ENCODE results near the gene ETV4. TPM values are rescaled to one million over a fixed set of nuclear protein-coding genes. Genes with fewer than 3 reads are reported as not detected.
A peak's percentile ranks its signal among the peaks of the same experiment; 100 is the strongest.

Gene ETV4
- total and polyA plus RNA-seq, 2 of the 13 experiments (the other 11 are each of a cell fraction or from before 2014, with no cell fraction given) = 128 to 330 TPM

GRCh38 chr17:43483674-43484551, 62.2 kb downstream of the ETV4 start, which contains the start of gene DHX8 (continued):
- TF ChIP-seq HOMEZ (CRISPR knock-in tag; IDR thresholded peaks at IDR 0.05; ENCODE audit: low read depth) = peak; percentile 90
- no peak; the same call in 1 of the 2 replicates for TF ChIP-seq ZFP36L2 (CRISPR knock-in tag; IDR thresholded peaks at IDR 0.05)
- TF ChIP-seq REST (IDR thresholded peaks at IDR 0.05; ENCODE audit: borderline replicate concordance in 1 of 2, low read depth in 1 of 2, low read length in 2 of 2) = peak in 1 of 2 experiments; percentile 65; a peak in 1 of 4 replicates
- TF ChIP-seq ZNF780A (CRISPR knock-in tag; IDR thresholded peaks at IDR 0.05) = no peak
- peak; percentile 94 for TF ChIP-seq ZNF761 (CRISPR knock-in tag; conservative IDR thresholded peaks at IDR 0.05)
- TF ChIP-seq KLF11 (CRISPR knock-in tag; IDR thresholded peaks at IDR 0.05) = peak; percentile 87; the same call in 1 of the 2 replicates
- peak; percentile 98; the same call in 1 of the 2 replicates for TF ChIP-seq ZNF136 (CRISPR knock-in tag; IDR thresholded peaks at IDR 0.05; ENCODE audit: low read depth)
- TF ChIP-seq GLI4 (CRISPR knock-in tag; IDR thresholded peaks at IDR 0.05; ENCODE audit: borderline replicate concordance) = no peak
- TF ChIP-seq HDAC1 (CRISPR knock-in tag; IDR thresholded peaks at IDR 0.05) = peak; percentile 92
- no peak; the same call in 1 of the 2 replicates for TF ChIP-seq ZNF775 (CRISPR knock-in tag; IDR thresholded peaks at IDR 0.05; ENCODE audit: borderline replicate concordance)
- TF ChIP-seq SUZ12 (IDR thresholded peaks at IDR 0.05; ENCODE audit: low read depth, low read length) = no peak; the same call in 1 of the 2 replicates
- TF ChIP-seq ZNF292 (CRISPR knock-in tag; IDR thresholded peaks at IDR 0.05; ENCODE audit: borderline replicate concordance, low read depth) = peak; percentile 67; the same call in 1 of the 2 replicates
- peak; percentile 67; the same call in 1 of the 2 replicates for TF ChIP-seq ZNF460 (CRISPR knock-in tag; IDR thresholded peaks at IDR 0.05; ENCODE audit: borderline replicate concordance)
- TF ChIP-seq MIER3 (CRISPR knock-in tag; IDR thresholded peaks at IDR 0.05; ENCODE audit: borderline replicate concordance) = peak; percentile 100
- TF ChIP-seq ZBTB8A (CRISPR knock-in tag; IDR thresholded peaks at IDR 0.05; ENCODE audit: borderline replicate concordance, low read depth) = 0 out of 2 replicates have a peak, but pooled peaks have one; percentile 34
- no peak for TF ChIP-seq ATM (IDR thresholded peaks at IDR 0.05; ENCODE audit: borderline replicate concordance)
- TF ChIP-seq ZNF558 (CRISPR knock-in tag; IDR thresholded peaks at IDR 0.05; ENCODE audit: borderline replicate concordance) = no peak; the same call in 1 of the 2 replicates
- no peak for TF ChIP-seq RFX1 (IDR thresholded peaks at IDR 0.05)
- TF ChIP-seq STAG1 (CRISPR knock-in tag; IDR thresholded peaks at IDR 0.05) = peak; percentile 100
- TF ChIP-seq MXD4 (CRISPR knock-in tag; IDR thresholded peaks at IDR 0.05) = peak; percentile 90; the same call in 1 of the 2 replicates
- TF ChIP-seq ZMYM2 (CRISPR knock-in tag; IDR thresholded peaks at IDR 0.05) = peak; percentile 40; the same call in 1 of the 2 replicates
- TF ChIP-seq ZNF446 (CRISPR knock-in tag; IDR thresholded peaks at IDR 0.05) = peak; percentile 74; the same call in 1 of the 2 replicates
- peak; percentile 86; the same call in 1 of the 2 replicates for TF ChIP-seq ZNF317 (CRISPR knock-in tag; IDR thresholded peaks at IDR 0.05)
- peak; percentile 97 for TF ChIP-seq ZZZ3 (CRISPR knock-in tag; IDR thresholded peaks at IDR 0.05; ENCODE audit: borderline replicate concordance)
- peak; percentile 24; the same call in 1 of the 2 replicates for TF ChIP-seq MEIS2 (CRISPR knock-in tag; IDR thresholded peaks at IDR 0.05)
